HEK293 (cell line): Measurements from ENCODE around the gene GLT1D1.

Source experiments
- CTCF ChIP-seq: fragments of 450-650 bp; formaldehyde crosslinking; IDR thresholded peaks from 2 replicates; pipeline ENCODE4 v1.5.1; 2016; ENCODE audit warnings: missing biosample characterization, missing genetic modification characterization
- SCRT2 ChIP-seq: fragments of 450-650 bp; formaldehyde crosslinking; IDR thresholded peaks from 2 replicates; pipeline ENCODE4 v1.5.1; 2016; ENCODE audit warnings: missing biosample characterization, missing genetic modification characterization
- ZNF157 ChIP-seq: fragments of 450-650 bp; formaldehyde crosslinking; IDR thresholded peaks from 2 replicates; pipeline ENCODE4 v1.5.1; 2016; ENCODE audit warnings: missing biosample characterization, missing genetic modification characterization
- ZNF449 ChIP-seq: fragments of 450-650 bp; formaldehyde crosslinking; IDR thresholded peaks from 2 replicates; pipeline ENCODE4 v1.5.1; 2017; ENCODE audit warnings: missing biosample characterization, mild to moderate bottlenecking, missing genetic modification characterization, moderate library complexity
- ZNF501 ChIP-seq: fragments of 450-650 bp; formaldehyde crosslinking; IDR thresholded peaks from 2 replicates; pipeline ENCODE4 v1.5.1; 2016; ENCODE audit warnings: missing biosample characterization, missing genetic modification characterization

GRCh38 chr12:128956755-128957154 lies 103.5 kb downstream of the GLT1D1 start:
- TF ChIP-seq ZNF449 = no peak
- TF ChIP-seq CTCF = no peak
- TF ChIP-seq ZNF501 = no peak
- no peak for TF ChIP-seq SCRT2 (tag by site-specific recombination)
- TF ChIP-seq ZNF157 (tag by site-specific recombination) = no peak
